ENCODE results near the gene RAB33A. TPM values are rescaled to one million over a fixed set of nuclear protein-coding genes. Genes with fewer than 3 reads are reported as not detected.

The RAB33A gene
- total and polyA plus RNA-seq, 9 of the 15 experiments (the other 6 are each of a cell fraction or from before 2014, with no cell fraction given) = 0.04 to 0.20 (median 0.06) TPM; not detected in 4

GRCh38 chrX:130174045-130174704 lies 2.4 kb downstream of the RAB33A start (continued):
- TF ChIP-seq ZNF740 (CRISPR knock-in tag; IDR thresholded peaks at IDR 0.05) = no peak
- TF ChIP-seq ZNF740 (tag; IDR thresholded peaks at IDR 0.05) = peak in 1 of 2 experiments; percentile 61; a peak in 2 of 4 replicates
- 0 out of 2 replicates have a peak, but pooled peaks have one; percentile 33 for TF ChIP-seq BACH1 (tag; IDR thresholded peaks at IDR 0.05)
- TF ChIP-seq HOXB6 (CRISPR knock-in tag; IDR thresholded peaks at IDR 0.05; ENCODE audit: borderline replicate concordance) = no peak
- no peak for TF ChIP-seq ARNT (IDR thresholded peaks at IDR 0.05)
- TF ChIP-seq RCOR1 (IDR thresholded peaks at IDR 0.05; ENCODE audit: borderline replicate concordance in 1 of 2, low read depth in 2 of 2, low read length in 2 of 2) = peak in 1 of 2 experiments; percentile 40; a peak in 1 of 4 replicates
- peak; percentile 78 for TF ChIP-seq SMAD4 (CRISPR knock-in tag; conservative IDR thresholded peaks at IDR 0.05)
- TF ChIP-seq, protein P1, sequence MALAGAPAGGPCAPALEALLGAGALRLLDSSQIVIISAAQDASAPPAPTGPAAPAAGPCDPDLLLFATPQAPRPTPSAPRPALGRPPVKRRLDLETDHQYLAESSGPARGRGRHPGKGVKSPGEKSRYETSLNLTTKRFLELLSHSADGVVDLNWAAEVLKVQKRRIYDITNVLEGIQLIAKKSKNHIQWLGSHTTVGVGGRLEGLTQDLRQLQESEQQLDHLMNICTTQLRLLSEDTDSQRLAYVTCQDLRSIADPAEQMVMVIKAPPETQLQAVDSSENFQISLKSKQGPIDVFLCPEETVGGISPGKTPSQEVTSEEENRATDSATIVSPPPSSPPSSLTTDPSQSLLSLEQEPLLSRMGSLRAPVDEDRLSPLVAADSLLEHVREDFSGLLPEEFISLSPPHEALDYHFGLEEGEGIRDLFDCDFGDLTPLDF (CRISPR knock-in tag; IDR thresholded peaks at IDR 0.05) = no peak
- TF ChIP-seq, protein P2, sequence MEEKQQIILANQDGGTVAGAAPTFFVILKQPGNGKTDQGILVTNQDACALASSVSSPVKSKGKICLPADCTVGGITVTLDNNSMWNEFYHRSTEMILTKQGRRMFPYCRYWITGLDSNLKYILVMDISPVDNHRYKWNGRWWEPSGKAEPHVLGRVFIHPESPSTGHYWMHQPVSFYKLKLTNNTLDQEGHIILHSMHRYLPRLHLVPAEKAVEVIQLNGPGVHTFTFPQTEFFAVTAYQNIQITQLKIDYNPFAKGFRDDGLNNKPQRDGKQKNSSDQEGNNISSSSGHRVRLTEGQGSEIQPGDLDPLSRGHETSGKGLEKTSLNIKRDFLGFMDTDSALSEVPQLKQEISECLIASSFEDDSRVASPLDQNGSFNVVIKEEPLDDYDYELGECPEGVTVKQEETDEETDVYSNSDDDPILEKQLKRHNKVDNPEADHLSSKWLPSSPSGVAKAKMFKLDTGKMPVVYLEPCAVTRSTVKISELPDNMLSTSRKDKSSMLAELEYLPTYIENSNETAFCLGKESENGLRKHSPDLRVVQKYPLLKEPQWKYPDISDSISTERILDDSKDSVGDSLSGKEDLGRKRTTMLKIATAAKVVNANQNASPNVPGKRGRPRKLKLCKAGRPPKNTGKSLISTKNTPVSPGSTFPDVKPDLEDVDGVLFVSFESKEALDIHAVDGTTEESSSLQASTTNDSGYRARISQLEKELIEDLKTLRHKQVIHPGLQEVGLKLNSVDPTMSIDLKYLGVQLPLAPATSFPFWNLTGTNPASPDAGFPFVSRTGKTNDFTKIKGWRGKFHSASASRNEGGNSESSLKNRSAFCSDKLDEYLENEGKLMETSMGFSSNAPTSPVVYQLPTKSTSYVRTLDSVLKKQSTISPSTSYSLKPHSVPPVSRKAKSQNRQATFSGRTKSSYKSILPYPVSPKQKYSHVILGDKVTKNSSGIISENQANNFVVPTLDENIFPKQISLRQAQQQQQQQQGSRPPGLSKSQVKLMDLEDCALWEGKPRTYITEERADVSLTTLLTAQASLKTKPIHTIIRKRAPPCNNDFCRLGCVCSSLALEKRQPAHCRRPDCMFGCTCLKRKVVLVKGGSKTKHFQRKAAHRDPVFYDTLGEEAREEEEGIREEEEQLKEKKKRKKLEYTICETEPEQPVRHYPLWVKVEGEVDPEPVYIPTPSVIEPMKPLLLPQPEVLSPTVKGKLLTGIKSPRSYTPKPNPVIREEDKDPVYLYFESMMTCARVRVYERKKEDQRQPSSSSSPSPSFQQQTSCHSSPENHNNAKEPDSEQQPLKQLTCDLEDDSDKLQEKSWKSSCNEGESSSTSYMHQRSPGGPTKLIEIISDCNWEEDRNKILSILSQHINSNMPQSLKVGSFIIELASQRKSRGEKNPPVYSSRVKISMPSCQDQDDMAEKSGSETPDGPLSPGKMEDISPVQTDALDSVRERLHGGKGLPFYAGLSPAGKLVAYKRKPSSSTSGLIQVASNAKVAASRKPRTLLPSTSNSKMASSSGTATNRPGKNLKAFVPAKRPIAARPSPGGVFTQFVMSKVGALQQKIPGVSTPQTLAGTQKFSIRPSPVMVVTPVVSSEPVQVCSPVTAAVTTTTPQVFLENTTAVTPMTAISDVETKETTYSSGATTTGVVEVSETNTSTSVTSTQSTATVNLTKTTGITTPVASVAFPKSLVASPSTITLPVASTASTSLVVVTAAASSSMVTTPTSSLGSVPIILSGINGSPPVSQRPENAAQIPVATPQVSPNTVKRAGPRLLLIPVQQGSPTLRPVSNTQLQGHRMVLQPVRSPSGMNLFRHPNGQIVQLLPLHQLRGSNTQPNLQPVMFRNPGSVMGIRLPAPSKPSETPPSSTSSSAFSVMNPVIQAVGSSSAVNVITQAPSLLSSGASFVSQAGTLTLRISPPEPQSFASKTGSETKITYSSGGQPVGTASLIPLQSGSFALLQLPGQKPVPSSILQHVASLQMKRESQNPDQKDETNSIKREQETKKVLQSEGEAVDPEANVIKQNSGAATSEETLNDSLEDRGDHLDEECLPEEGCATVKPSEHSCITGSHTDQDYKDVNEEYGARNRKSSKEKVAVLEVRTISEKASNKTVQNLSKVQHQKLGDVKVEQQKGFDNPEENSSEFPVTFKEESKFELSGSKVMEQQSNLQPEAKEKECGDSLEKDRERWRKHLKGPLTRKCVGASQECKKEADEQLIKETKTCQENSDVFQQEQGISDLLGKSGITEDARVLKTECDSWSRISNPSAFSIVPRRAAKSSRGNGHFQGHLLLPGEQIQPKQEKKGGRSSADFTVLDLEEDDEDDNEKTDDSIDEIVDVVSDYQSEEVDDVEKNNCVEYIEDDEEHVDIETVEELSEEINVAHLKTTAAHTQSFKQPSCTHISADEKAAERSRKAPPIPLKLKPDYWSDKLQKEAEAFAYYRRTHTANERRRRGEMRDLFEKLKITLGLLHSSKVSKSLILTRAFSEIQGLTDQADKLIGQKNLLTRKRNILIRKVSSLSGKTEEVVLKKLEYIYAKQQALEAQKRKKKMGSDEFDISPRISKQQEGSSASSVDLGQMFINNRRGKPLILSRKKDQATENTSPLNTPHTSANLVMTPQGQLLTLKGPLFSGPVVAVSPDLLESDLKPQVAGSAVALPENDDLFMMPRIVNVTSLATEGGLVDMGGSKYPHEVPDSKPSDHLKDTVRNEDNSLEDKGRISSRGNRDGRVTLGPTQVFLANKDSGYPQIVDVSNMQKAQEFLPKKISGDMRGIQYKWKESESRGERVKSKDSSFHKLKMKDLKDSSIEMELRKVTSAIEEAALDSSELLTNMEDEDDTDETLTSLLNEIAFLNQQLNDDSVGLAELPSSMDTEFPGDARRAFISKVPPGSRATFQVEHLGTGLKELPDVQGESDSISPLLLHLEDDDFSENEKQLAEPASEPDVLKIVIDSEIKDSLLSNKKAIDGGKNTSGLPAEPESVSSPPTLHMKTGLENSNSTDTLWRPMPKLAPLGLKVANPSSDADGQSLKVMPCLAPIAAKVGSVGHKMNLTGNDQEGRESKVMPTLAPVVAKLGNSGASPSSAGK (IDR thresholded peaks at IDR 0.05) = peak; percentile 94
- peak; percentile 50; the same call in 1 of the 2 replicates for TF ChIP-seq USF2 (CRISPR knock-in tag; IDR thresholded peaks at IDR 0.05)
- TF ChIP-seq HNRNPUL1 (IDR thresholded peaks at IDR 0.05; ENCODE audit: low read length) = no peak
- TF ChIP-seq BHLHE40 (IDR thresholded peaks at IDR 0.05; ENCODE audit: low read length) = peak; percentile 83
- peak; percentile 40; the same call in 1 of the 2 replicates for TF ChIP-seq RAD51 (IDR thresholded peaks at IDR 0.05; ENCODE audit: borderline replicate concordance, low read depth)

Measured in K562 (cell line).